H1 (cell line): ENCODE measurements around the gene IGLL5. TPM values are rescaled to one million over a fixed set of nuclear protein-coding genes. Genes with fewer than 3 reads are reported as not detected.

Experiments used
- CTCF ChIA-PET: fragments of 300-600 bp; sonication (Branson Sonifier 250); formaldehyde crosslinking; loops from one replicate; lab custom pipeline; 2021; ENCODE audit not compliant: partially characterized antibody; lab: Charles Lee
- POLR2A ChIA-PET: fragments of 300-600 bp; sonication (Branson Sonifier 250); formaldehyde crosslinking; loops from one replicate; lab custom pipeline; 2021; ENCODE audit warnings: inconsistent platforms; ENCODE audit not compliant: partially characterized antibody; lab: Charles Lee
- DNase-seq, 2 experiments: peaks; one replicate each; pipeline versions ENCODE4 v3.0.0 to v3.0.0-alpha.2; 2010 to 2022; ENCODE audit warnings: low spot score in 2 of 2, low read depth in 1 of 2, mixed read lengths in 1 of 2
- FAIRE-seq: peaks from 2 replicates; lab custom pipeline; 2011; peaks lifted over from hg19 to GRCh38; lab: Jason Lieb, UNC
- H2AFZ ChIP-seq: 2 replicates; pipeline ENCODE4 v1.8.1; 2012; ENCODE audit warnings: low read length, inconsistent platforms
- H2AK5ac ChIP-seq: 2 replicates; pipeline ENCODE4 v1.6.1; 2013; ENCODE audit warnings: low read depth, low read length
- H2BK120ac ChIP-seq: replicated peaks from 2 replicates; pipeline ENCODE3; 2013; ENCODE audit warnings: low read depth, low read length, inconsistent platforms
- H2BK12ac ChIP-seq: 2 replicates; pipeline ENCODE4 v1.6.1; 2013; ENCODE audit warnings: low read depth, low read length
- H2BK15ac ChIP-seq: 2 replicates; pipeline ENCODE4 v1.6.1; 2013; ENCODE audit warnings: low read length
- H2BK20ac ChIP-seq: 2 replicates; pipeline ENCODE4 v1.6.1; 2013; ENCODE audit warnings: low read length
- H2BK5ac ChIP-seq: 2 replicates; pipeline ENCODE4 v1.6.1; 2013; ENCODE audit warnings: low read depth, low read length
- H3K14ac ChIP-seq: 2 replicates; pipeline ENCODE4 v1.6.1; 2013; ENCODE audit warnings: inconsistent platforms; ENCODE audit not compliant: insufficient read length
- H3K18ac ChIP-seq: 2 replicates; pipeline ENCODE4 v1.6.1; 2013; ENCODE audit warnings: low read length; ENCODE audit errors: extremely low read depth
- H3K23ac ChIP-seq: 2 replicates; pipeline ENCODE4 v1.6.1; 2013; ENCODE audit warnings: inconsistent platforms; ENCODE audit not compliant: insufficient read length
- H3K23me2 ChIP-seq: 2 replicates; pipeline ENCODE4 v1.6.1; 2013; ENCODE audit warnings: low read depth, low read length
- H3K27ac ChIP-seq: 2 replicates; pipeline ENCODE4 v1.6.1; 2011; ENCODE audit warnings: low read depth, low read length, inconsistent platforms
- H3K27me3 ChIP-seq, 4 experiments: replicated peaks in 1 of 4; 1 replicate in 1 of 4; 2 replicates in 3 of 4; pipeline versions ENCODE4 v1.6.1 to v1.8.1; 2011 to 2013; ENCODE audit warnings: low read length in 3 of 4, mild to moderate bottlenecking in 3 of 4, inconsistent platforms in 2 of 4, mixed read lengths in 2 of 4, moderate library complexity in 1 of 4; ENCODE audit not compliant: control insufficient read depth in 3 of 4, insufficient read depth in 3 of 4; ENCODE audit errors: extremely low read depth in 1 of 4
- H3K36me3 ChIP-seq, 4 experiments: 2 replicates each; pipeline versions ENCODE4 v1.6.1 to v1.8.1; 2011 to 2013; ENCODE audit warnings: mild to moderate bottlenecking in 4 of 4, low read length in 3 of 4, moderate library complexity in 2 of 4, control low read depth in 1 of 4, inconsistent platforms in 1 of 4; ENCODE audit not compliant: insufficient read depth in 4 of 4, control insufficient read depth in 2 of 4
- H3K4ac ChIP-seq: replicated peaks from 2 replicates; pipeline ENCODE3; 2013; ENCODE audit warnings: low read length, low read depth, mixed read lengths, inconsistent platforms; ENCODE audit not compliant: insufficient read length
- H3K4me1 ChIP-seq, 4 experiments: replicated peaks in 1 of 4; 1 replicate in 1 of 4; 2 replicates in 3 of 4; pipeline versions ENCODE4 v1.6.1 to v1.8.1; 2011 to 2013; ENCODE audit warnings: low read length in 3 of 4, inconsistent platforms in 2 of 4, mixed read lengths in 1 of 4; ENCODE audit not compliant: insufficient read depth in 4 of 4, control insufficient read depth in 3 of 4
- H3K4me2 ChIP-seq, 2 experiments: 2 replicates each; pipeline versions ENCODE4 v1.6.1 to v1.8.1; 2011 to 2013; ENCODE audit warnings: low read depth in 2 of 2, low read length in 2 of 2, control low read depth in 1 of 2, inconsistent platforms in 1 of 2, mild to moderate bottlenecking in 1 of 2; ENCODE audit not compliant: insufficient read depth in 1 of 2
- H3K4me3 ChIP-seq, 4 experiments: fragments of 200-600, 300-600 bp in 1 of 4; sonication (generic), shearing (Covaris generic), sonication (Bioruptor Twin) in 1 of 4; 2 replicates each; pipeline versions ENCODE4 v1.5.1 to v1.8.1; 2011 to 2016; ENCODE audit warnings: low read length in 4 of 4, low read depth in 3 of 4, control low read depth in 2 of 4, inconsistent platforms in 2 of 4, mild to moderate bottlenecking in 2 of 4, mixed read lengths in 1 of 4, moderate library complexity in 1 of 4; ENCODE audit not compliant: insufficient read depth in 2 of 4; ENCODE audit errors: extremely low read depth in 1 of 4
- H3K56ac ChIP-seq: replicated peaks from 2 replicates; pipeline ENCODE3; 2013; ENCODE audit warnings: low read depth, mild to moderate bottlenecking, mixed read lengths, low read length, inconsistent platforms; ENCODE audit not compliant: insufficient read length
- H3K79me1 ChIP-seq: 2 replicates; pipeline ENCODE4 v1.6.1; 2013; ENCODE audit warnings: low read depth, low read length, control low read depth
- H3K79me2 ChIP-seq, 2 experiments: 2 replicates each; pipeline versions ENCODE4 v1.6.1 to v1.8.1; 2012 to 2013; ENCODE audit warnings: low read length in 2 of 2, mild to moderate bottlenecking in 2 of 2, inconsistent platforms in 1 of 2; ENCODE audit not compliant: insufficient read depth in 2 of 2, control insufficient read depth in 1 of 2
- H3K9ac ChIP-seq, 4 experiments: replicated peaks in 1 of 4; 1 replicate in 1 of 4; 2 replicates in 3 of 4; pipeline versions ENCODE4 v1.6.1 to v1.8.1; 2011 to 2013; ENCODE audit warnings: low read depth in 3 of 4, low read length in 3 of 4, control low read depth in 2 of 4, mild to moderate bottlenecking in 2 of 4, moderate library complexity in 2 of 4, inconsistent platforms in 1 of 4; ENCODE audit errors: extremely low read depth in 1 of 4
- H3K9me3 ChIP-seq, 2 experiments: 2 replicates each; pipeline versions ENCODE4 v1.6.1 to v1.8.1; 2012 to 2013; ENCODE audit warnings: mild to moderate bottlenecking in 2 of 2, moderate library complexity in 2 of 2, control low read depth in 1 of 2, inconsistent platforms in 1 of 2, low read depth in 1 of 2, low read length in 1 of 2, mixed read lengths in 1 of 2; ENCODE audit not compliant: insufficient read depth in 2 of 2
- H4K20me1 ChIP-seq, 2 experiments: replicated peaks in 1 of 2; 2 replicates each; pipeline versions ENCODE3 to v1.8.1; 2011 to 2013; ENCODE audit warnings: inconsistent platforms in 2 of 2, low read length in 2 of 2, mild to moderate bottlenecking in 1 of 2; ENCODE audit not compliant: insufficient read depth in 2 of 2, control insufficient read depth in 1 of 2
- H4K5ac ChIP-seq: 2 replicates; pipeline ENCODE4 v1.6.1; 2013; ENCODE audit warnings: low read length, low read depth, mixed read lengths, inconsistent platforms; ENCODE audit not compliant: insufficient read length
- H4K8ac ChIP-seq: 2 replicates; pipeline ENCODE4 v1.8.0; 2013; ENCODE audit warnings: mild to moderate bottlenecking, moderate library complexity, low read length, inconsistent platforms; ENCODE audit not compliant: insufficient read depth; ENCODE audit errors: extremely low read depth
- H4K91ac ChIP-seq: replicated peaks from 2 replicates; pipeline ENCODE3; 2013; ENCODE audit warnings: low read length, mixed read lengths, inconsistent platforms; ENCODE audit not compliant: insufficient read length
- CTBP2 ChIP-seq: IDR thresholded peaks from 2 replicates; pipeline ENCODE4 v1.7.0; 2011; ENCODE audit warnings: borderline replicate concordance, mild to moderate bottlenecking, moderate library complexity, mixed read lengths, low read length; ENCODE audit not compliant: insufficient read depth, insufficient read length
- CTCF ChIP-seq, 3 experiments: IDR thresholded peaks; 1 replicate in 2 of 3; 2 replicates in 1 of 3; pipeline versions ENCODE4 v1.5.1 to v1.6.1; 2011; ENCODE audit warnings: low read length in 3 of 3, mild to moderate bottlenecking in 3 of 3, inconsistent platforms in 2 of 3, low read depth in 1 of 3, moderate library complexity in 1 of 3; ENCODE audit not compliant: insufficient read depth in 1 of 3; ENCODE audit errors: control extremely low read depth in 1 of 3
- EGR1 ChIP-seq: IDR thresholded peaks from 2 replicates; pipeline ENCODE4 v1.6.1; 2011; ENCODE audit warnings: low read depth, low read length, borderline replicate concordance
- POLR2AphosphoS5 ChIP-seq: IDR thresholded peaks from 2 replicates; pipeline ENCODE4 v1.6.1; 2011; ENCODE audit warnings: low read depth, low read length
- USF2 ChIP-seq: IDR thresholded peaks from 2 replicates; pipeline ENCODE4 v1.6.1; 2011; ENCODE audit warnings: low read length, improper control_type of control experiment
- WGBS, 2 experiments: shearing (Covaris generic) in 1 of 2; methylation state at CpG; one replicate each; pipeline versions ENCODE4 v1.1.6 to v1.1.7; 2013 to 2015; ENCODE audit warnings: low lambda C conversion rate in 2 of 2, mixed read lengths in 2 of 2, inconsistent platforms in 1 of 2, low coverage in 1 of 2, missing lambda C conversion rate in 1 of 2; ENCODE audit not compliant: insufficient replicate concordance in 2 of 2, insufficient coverage in 1 of 2, insufficient read length in 1 of 2; ENCODE audit errors: extremely low coverage in 1 of 2, missing lambda C conversion rate in 1 of 2; 5-methylcytosine and 5-hydroxymethylcytosine counted together
- polyA plus RNA-seq, 7 experiments: library from polyadenylated mRNA; depleted of rRNA in 3 of 7; stranded (reverse) in 5 of 7; unstranded in 2 of 7; fragments of >200 nt in 5 of 7; fragments of 200-250 nt in 2 of 7; gene quantifications; 1 replicate in 5 of 7; 2 replicates in 1 of 7; 4 replicates in 1 of 7; pipeline versions ENCODE4 v1.2.1 to v1.2.3, GENCODE V29; 2011 to 2013; ENCODE audit warnings: missing spikeins in 2 of 7, mixed read lengths in 2 of 7
- total RNA-seq: library from RNA; stranded (reverse); fragmentation: NEBNext Ultra II Directional; extraction: Animal tissue kit (Norgen Biotek cat#: 25700); gene quantifications from 2 replicates; pipeline ENCODE4 v1.2.1, GENCODE V29; 2021

IGLL5 gene
- total and polyA plus RNA-seq, 2 of the 8 experiments (the other 6 are each of a cell fraction or from before 2014, with no cell fraction given), result not detected

GRCh38 chr22:22891139-22891621 is 3.6 kb downstream of the IGLL5 start:
- Histone ChIP-seq H4K5ac (no peak overlapping the region), H3K79me1 (no peaks in the 10 kb centered on the region; the same call in 1 of the 2 replicates), H2AFZ (no peak overlapping the region), H3K27me3 (peaks cover 6 to 18% (median 15%) of the 10 kb centered on the region in 4 experiments), H3K36me3 (no peaks in the 10 kb centered on the region), H3K56ac (no peak overlapping the region), H2AK5ac (no peak overlapping the region), H3K18ac (no peak overlapping the region), H3K79me2 (no peaks in the 10 kb centered on the region), H3K23me2 (no peaks in the 10 kb centered on the region), H3K14ac (no peak overlapping the region), H3K4me2 (no peak overlapping the region), H3K4me1 (no peaks in the 10 kb centered on the region), H2BK5ac (no peak overlapping the region), H2BK12ac (no peak overlapping the region), H3K4me3 (no peak overlapping the region)
- POLR2A ChIA-PET, result no interaction called here
- DNase-seq, result no peak
- 85% methylated on average over 3 of the region's 3 CpGs; no CpG with 5 or more reads in 1 of the 2 experiments for WGBS, 2 experiments
- no peak for TF ChIP-seq POLR2AphosphoS5
- TF ChIP-seq CTBP2, result no peak
- no peak for TF ChIP-seq USF2
- no peak for TF ChIP-seq CTCF (IDR thresholded peaks at IDR 0.05; ENCODE audit: control extremely low read depth in 1 of 3, insufficient read depth in 1 of 3, low read depth in 1 of 3, low read length in 3 of 3)
- TF ChIP-seq EGR1, result no peak
- TF ChIP-seq, all 59 proteins: peak for 0
- H4K8ac ChIP-seq, result no peak overlapping the region
- H3K27ac ChIP-seq, result no peak overlapping the region
- H4K20me1 ChIP-seq, result no peaks in the 10 kb centered on the region
- H2BK20ac ChIP-seq, result no peak overlapping the region
- no peak overlapping the region for H3K23ac ChIP-seq
- no peak overlapping the region for H3K9ac ChIP-seq
- H4K91ac ChIP-seq, result no peak overlapping the region
- H2BK120ac ChIP-seq, result no peak overlapping the region
- H3K4ac ChIP-seq, result no peak overlapping the region
- CTCF ChIA-PET, result no interaction called here
- H2BK15ac ChIP-seq, result no peak overlapping the region
- H3K9me3 ChIP-seq, result peaks cover 27 to 59% of the 10 kb centered on the region in 2 experiments
- no peak for FAIRE-seq
